WTC11 (cell line): Measurements from ENCODE around the gene BLNK. TPM values are rescaled to one million over a fixed set of nuclear protein-coding genes. Genes with fewer than 3 reads are reported as not detected.

ENCODE experiments used
- ATAC-seq: fragments of 200-7000 bp; cut with Tn5 transposase; 2 replicates; pipeline ENCODE4 v1.10.0; 2021; ENCODE audit warnings: mild to moderate bottlenecking, moderate library complexity
- CTCF ChIA-PET: fragments of 300-600 bp; sonication (Branson Sonifier 250); formaldehyde crosslinking; loops from one replicate; lab custom pipeline; 2021; ENCODE audit warnings: antibody characterized with exemption; lab: Charles Lee
- POLR2A ChIA-PET: fragments of 350-600 bp; sonication (Branson Sonifier 250); formaldehyde crosslinking; loops from one replicate; lab custom pipeline; 2021; ENCODE audit warnings: antibody characterized with exemption; lab: Charles Lee
- DNase-seq: peaks from one replicate; pipeline ENCODE4 v3.0.0; 2021; ENCODE audit warnings: low spot score
- H3K27ac Mint-ChIP-seq: 2 replicates; pipeline ENCODE4 v1.8.0; 2021; ENCODE audit warnings: mixed read lengths
- H3K27me3 Mint-ChIP-seq: 2 replicates; pipeline ENCODE4 v1.8.0; 2021; ENCODE audit warnings: low read depth, mild to moderate bottlenecking, moderate library complexity, mixed read lengths
- H3K36me3 Mint-ChIP-seq: 2 replicates; pipeline ENCODE4 v1.8.0; 2021; ENCODE audit warnings: mixed read lengths
- H3K4me1 Mint-ChIP-seq: 2 replicates; pipeline ENCODE4 v1.8.0; 2022; ENCODE audit warnings: mixed read lengths
- H3K4me3 Mint-ChIP-seq: 2 replicates; pipeline ENCODE4 v1.8.0; 2021; ENCODE audit warnings: mild to moderate bottlenecking, moderate library complexity, mixed read lengths
- H3K9me3 Mint-ChIP-seq: 2 replicates; pipeline ENCODE4 v1.8.0; 2021; ENCODE audit warnings: mixed read lengths
- CREB1 ChIP-seq: sonication (generic); formaldehyde crosslinking; IDR thresholded peaks from 2 replicates; pipeline ENCODE4 v1.8.0; 2023; ENCODE audit warnings: mild to moderate bottlenecking, missing genetic modification reagents
- CTCF ChIP-seq: fragments of 200-600 bp; IDR thresholded peaks from 2 replicates; pipeline ENCODE4 v1.8.0; 2022; ENCODE audit warnings: antibody characterized with exemption
- ETV6 ChIP-seq: sonication (generic); formaldehyde crosslinking; IDR thresholded peaks from 2 replicates; pipeline ENCODE4 v1.8.1; 2022; ENCODE audit warnings: mild to moderate bottlenecking, missing genetic modification reagents
- FOXK1 ChIP-seq: sonication (generic); formaldehyde crosslinking; IDR thresholded peaks from 2 replicates; pipeline ENCODE4 v1.8.0; 2022; ENCODE audit warnings: mild to moderate bottlenecking, moderate library complexity, missing genetic modification reagents
- JUN ChIP-seq: sonication (generic); formaldehyde crosslinking; IDR thresholded peaks from 2 replicates; pipeline ENCODE4 v1.8.0; 2023; ENCODE audit warnings: mild to moderate bottlenecking, missing genetic modification reagents
- KAT7 ChIP-seq: sonication (generic); formaldehyde crosslinking; IDR thresholded peaks from 2 replicates; pipeline ENCODE4 v1.8.1; 2023; ENCODE audit warnings: missing genetic modification reagents, mild to moderate bottlenecking, borderline replicate concordance
- MYBL2 ChIP-seq: sonication (generic); formaldehyde crosslinking; IDR thresholded peaks from 2 replicates; pipeline ENCODE4 v1.8.1; 2023; ENCODE audit warnings: mild to moderate bottlenecking, moderate library complexity, missing genetic modification reagents
- NR1H2 ChIP-seq: sonication (generic); formaldehyde crosslinking; IDR thresholded peaks from 2 replicates; pipeline ENCODE4 v1.9.0; 2021; ENCODE audit warnings: mild to moderate bottlenecking, moderate library complexity, missing genetic modification reagents
- SOX15 ChIP-seq: fragments of 250-450 bp; sonication (Bioruptor Pico); IDR thresholded peaks from 2 replicates; pipeline ENCODE4 v1.9.0; 2021; ENCODE audit warnings: mild to moderate bottlenecking
- TEAD1 ChIP-seq: sonication (generic); formaldehyde crosslinking; IDR thresholded peaks from 2 replicates; pipeline ENCODE4 v1.8.0; 2022; ENCODE audit warnings: mild to moderate bottlenecking, missing genetic modification reagents
- ZBTB21 ChIP-seq: sonication (generic); formaldehyde crosslinking; IDR thresholded peaks from 2 replicates; pipeline ENCODE4 v1.8.1; 2023; ENCODE audit warnings: mild to moderate bottlenecking, missing genetic modification reagents, borderline replicate concordance
- ZNF263 ChIP-seq: sonication (generic); formaldehyde crosslinking; IDR thresholded peaks from 2 replicates; pipeline ENCODE4 v1.8.1; 2022; ENCODE audit warnings: low read depth, mild to moderate bottlenecking, moderate library complexity, missing genetic modification reagents
- ZNF317 ChIP-seq: sonication (generic); formaldehyde crosslinking; IDR thresholded peaks from 2 replicates; pipeline ENCODE4 v1.8.1; 2023; ENCODE audit warnings: low read depth, mild to moderate bottlenecking, moderate library complexity, missing genetic modification reagents, borderline replicate concordance
- total RNA-seq: library from RNA; stranded (reverse); gene quantifications from 3 replicates; pipeline ENCODE4 v1.2.3, GENCODE V29; 2021
- TF ChIP-seq, protein P1 (sequence below): sonication (generic); formaldehyde crosslinking; IDR thresholded peaks from 2 replicates; pipeline ENCODE4 v1.8.0; 2022; ENCODE audit warnings: mild to moderate bottlenecking, missing genetic modification reagents
- TF ChIP-seq, protein P2 (sequence below): sonication (generic); formaldehyde crosslinking; conservative IDR thresholded peaks from 2 replicates; pipeline ENCODE4 v1.8.1; 2022; ENCODE audit warnings: mild to moderate bottlenecking, missing genetic modification reagents
- TF ChIP-seq, protein P3 (sequence below): fragments of 250-450 bp; sonication (Bioruptor Pico); IDR thresholded peaks from 2 replicates; pipeline ENCODE4 v1.9.0; 2021; ENCODE audit warnings: moderate library complexity, mild to moderate bottlenecking, inconsistent platforms, borderline replicate concordance
- TF ChIP-seq, protein P4 (sequence below): sonication (generic); formaldehyde crosslinking; IDR thresholded peaks from 2 replicates; pipeline ENCODE4 v1.8.1; 2022; ENCODE audit warnings: mild to moderate bottlenecking, missing genetic modification reagents, moderate library complexity, borderline replicate concordance
- TF ChIP-seq, protein P5 (sequence below): fragments of 250-450 bp; sonication (Bioruptor Pico); IDR thresholded peaks from 2 replicates; pipeline ENCODE4 v2.1.2; 2022; ENCODE audit warnings: mild to moderate bottlenecking, moderate library complexity
- TF ChIP-seq, protein P6 (sequence below): sonication (generic); formaldehyde crosslinking; IDR thresholded peaks from 2 replicates; pipeline ENCODE4 v1.8.0; 2022; ENCODE audit warnings: mild to moderate bottlenecking, missing genetic modification reagents

Gene BLNK
- total RNA-seq, 1 experiment from 2014 or later: not detected

- TF ChIP-seq CTCF (no peak), FOXK1 (CRISPR knock-in tag) (peak; percentile 57; the same call in 1 of the 2 replicates), ETV6 (CRISPR knock-in tag) (peak; percentile 93)
- TF ChIP-seq, protein P1, sequence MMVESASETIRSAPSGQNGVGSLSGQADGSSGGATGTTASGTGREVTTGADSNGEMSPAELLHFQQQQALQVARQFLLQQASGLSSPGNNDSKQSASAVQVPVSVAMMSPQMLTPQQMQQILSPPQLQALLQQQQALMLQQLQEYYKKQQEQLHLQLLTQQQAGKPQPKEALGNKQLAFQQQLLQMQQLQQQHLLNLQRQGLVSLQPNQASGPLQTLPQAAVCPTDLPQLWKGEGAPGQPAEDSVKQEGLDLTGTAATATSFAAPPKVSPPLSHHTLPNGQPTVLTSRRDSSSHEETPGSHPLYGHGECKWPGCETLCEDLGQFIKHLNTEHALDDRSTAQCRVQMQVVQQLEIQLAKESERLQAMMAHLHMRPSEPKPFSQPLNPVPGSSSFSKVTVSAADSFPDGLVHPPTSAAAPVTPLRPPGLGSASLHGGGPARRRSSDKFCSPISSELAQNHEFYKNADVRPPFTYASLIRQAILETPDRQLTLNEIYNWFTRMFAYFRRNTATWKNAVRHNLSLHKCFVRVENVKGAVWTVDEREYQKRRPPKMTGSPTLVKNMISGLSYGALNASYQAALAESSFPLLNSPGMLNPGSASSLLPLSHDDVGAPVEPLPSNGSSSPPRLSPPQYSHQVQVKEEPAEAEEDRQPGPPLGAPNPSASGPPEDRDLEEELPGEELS (CRISPR knock-in tag): peak; percentile 81; the same call in 1 of the 2 replicates
Observed at GRCh38 chr10:96222441-96222840, 48.9 kb downstream of the BLNK start (continued).

GRCh38 chr10:96218826-96219225, 52.5 kb downstream of the BLNK start:
- DNase-seq: no peak
- no peak for TF ChIP-seq KAT7
- TF ChIP-seq MYBL2: no peak
- no peak for TF ChIP-seq TEAD1
- TF ChIP-seq JUN: no peak
- no peak for TF ChIP-seq CREB1 (CRISPR knock-in tag)
- TF ChIP-seq ZBTB21: no peak
- TF ChIP-seq NR1H2: no peak
- TF ChIP-seq ZNF317: no peak
- TF ChIP-seq, protein P2, sequence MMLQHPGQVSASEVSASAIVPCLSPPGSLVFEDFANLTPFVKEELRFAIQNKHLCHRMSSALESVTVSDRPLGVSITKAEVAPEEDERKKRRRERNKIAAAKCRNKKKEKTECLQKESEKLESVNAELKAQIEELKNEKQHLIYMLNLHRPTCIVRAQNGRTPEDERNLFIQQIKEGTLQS (CRISPR knock-in tag): no peak
- no peak for TF ChIP-seq ZNF263
- TF ChIP-seq, protein P3, sequence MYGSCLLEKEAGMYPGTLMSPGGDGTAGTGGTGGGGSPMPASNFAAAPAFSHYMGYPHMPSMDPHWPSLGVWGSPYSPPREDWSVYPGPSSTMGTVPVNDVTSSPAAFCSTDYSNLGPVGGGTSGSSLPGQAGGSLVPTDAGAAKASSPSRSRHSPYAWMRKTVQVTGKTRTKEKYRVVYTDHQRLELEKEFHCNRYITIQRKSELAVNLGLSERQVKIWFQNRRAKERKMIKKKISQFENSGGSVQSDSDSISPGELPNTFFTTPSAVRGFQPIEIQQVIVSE (CRISPR knock-in tag): no peak
- TF ChIP-seq, protein P4, sequence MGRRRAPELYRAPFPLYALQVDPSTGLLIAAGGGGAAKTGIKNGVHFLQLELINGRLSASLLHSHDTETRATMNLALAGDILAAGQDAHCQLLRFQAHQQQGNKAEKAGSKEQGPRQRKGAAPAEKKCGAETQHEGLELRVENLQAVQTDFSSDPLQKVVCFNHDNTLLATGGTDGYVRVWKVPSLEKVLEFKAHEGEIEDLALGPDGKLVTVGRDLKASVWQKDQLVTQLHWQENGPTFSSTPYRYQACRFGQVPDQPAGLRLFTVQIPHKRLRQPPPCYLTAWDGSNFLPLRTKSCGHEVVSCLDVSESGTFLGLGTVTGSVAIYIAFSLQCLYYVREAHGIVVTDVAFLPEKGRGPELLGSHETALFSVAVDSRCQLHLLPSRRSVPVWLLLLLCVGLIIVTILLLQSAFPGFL (CRISPR knock-in tag): no peak
- Mint-ChIP-seq H3K4me1 (peaks cover 35% of the 10 kb centered on the region), H3K4me3 (no peak overlapping the region), H3K36me3 (no peaks in the 10 kb centered on the region), H3K27ac (no peak overlapping the region), H3K9me3 (no peaks in the 10 kb centered on the region), H3K27me3 (no peaks in the 10 kb centered on the region; the same call in 1 of the 2 replicates)
- no peak for ATAC-seq
- ChIA-PET POLR2A (no interaction called here), CTCF (no interaction called here)

GRCh38 chr10:96217711-96218110, 53.7 kb downstream of the BLNK start:
- no peak for ATAC-seq
- POLR2A ChIA-PET: no interaction called here
- TF ChIP-seq, protein P5, sequence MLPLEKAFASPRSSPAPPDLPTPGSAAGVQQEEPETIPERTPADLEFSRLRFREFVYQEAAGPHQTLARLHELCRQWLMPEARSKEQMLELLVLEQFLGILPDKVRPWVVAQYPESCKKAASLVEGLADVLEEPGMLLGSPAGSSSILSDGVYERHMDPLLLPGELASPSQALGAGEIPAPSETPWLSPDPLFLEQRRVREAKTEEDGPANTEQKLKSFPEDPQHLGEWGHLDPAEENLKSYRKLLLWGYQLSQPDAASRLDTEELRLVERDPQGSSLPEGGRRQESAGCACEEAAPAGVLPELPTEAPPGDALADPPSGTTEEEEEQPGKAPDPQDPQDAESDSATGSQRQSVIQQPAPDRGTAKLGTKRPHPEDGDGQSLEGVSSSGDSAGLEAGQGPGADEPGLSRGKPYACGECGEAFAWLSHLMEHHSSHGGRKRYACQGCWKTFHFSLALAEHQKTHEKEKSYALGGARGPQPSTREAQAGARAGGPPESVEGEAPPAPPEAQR (CRISPR knock-in tag): no peak
- no peak for TF ChIP-seq MYBL2
- no peak for TF ChIP-seq SOX15
- TF ChIP-seq, protein P6, sequence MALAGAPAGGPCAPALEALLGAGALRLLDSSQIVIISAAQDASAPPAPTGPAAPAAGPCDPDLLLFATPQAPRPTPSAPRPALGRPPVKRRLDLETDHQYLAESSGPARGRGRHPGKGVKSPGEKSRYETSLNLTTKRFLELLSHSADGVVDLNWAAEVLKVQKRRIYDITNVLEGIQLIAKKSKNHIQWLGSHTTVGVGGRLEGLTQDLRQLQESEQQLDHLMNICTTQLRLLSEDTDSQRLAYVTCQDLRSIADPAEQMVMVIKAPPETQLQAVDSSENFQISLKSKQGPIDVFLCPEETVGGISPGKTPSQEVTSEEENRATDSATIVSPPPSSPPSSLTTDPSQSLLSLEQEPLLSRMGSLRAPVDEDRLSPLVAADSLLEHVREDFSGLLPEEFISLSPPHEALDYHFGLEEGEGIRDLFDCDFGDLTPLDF (CRISPR knock-in tag): no peak
- TF ChIP-seq, all 79 proteins: peak for 0
- Mint-ChIP-seq H3K27me3 (no peaks in the 10 kb centered on the region), H3K27ac (no peak overlapping the region), H3K9me3 (no peaks in the 10 kb centered on the region), H3K36me3 (no peaks in the 10 kb centered on the region), H3K4me1 (peaks cover 24% of the 10 kb centered on the region), H3K4me3 (no peak overlapping the region)
- CTCF ChIA-PET: interaction anchor here (0.6 to 0.8 kb wide), 2 partner anchors 12 to 203 kb away, joined by 3 to 4 read pairs; no protein-coding TSS in a partner anchor
- DNase-seq: no peak
